GM18861 (cell line): Measurements from ENCODE around the gene SEMA4D.

Experiments used
- ATAC-seq: cut with Tn5 transposase; IDR thresholded peaks from one replicate; pipeline ENCODE4 v1.9.1; 2021; ENCODE audit not compliant: unreplicated experiment

The SEMA4D gene

GRCh38 chr9:89414670-89415324 is 83.1 kb downstream of the SEMA4D start:
- ATAC-seq = no peak

- no peak for ATAC-seq
These were observed 83.8 kb downstream of the SEMA4D start for GRCh38 chr9:89413963-89414638.

GRCh38 chr9:89412951-89413350 is 85.0 kb downstream of the SEMA4D start:
- ATAC-seq = no peak

GRCh38 chr9:89412541-89412940 is 85.4 kb downstream of the SEMA4D start:
- no peak for ATAC-seq

GRCh38 chr9:89411759-89412158 is 86.2 kb downstream of the SEMA4D start:
- ATAC-seq = no peak

- no peak for ATAC-seq
These were observed 87.1 kb downstream of the SEMA4D start for GRCh38 chr9:89410641-89411350.

- peak; percentile 22 for ATAC-seq
These were observed 87.9 kb downstream of the SEMA4D start for GRCh38 chr9:89410022-89410421.

- ATAC-seq = no peak
These were observed 88.4 kb downstream of the SEMA4D start for GRCh38 chr9:89409466-89409865.

GRCh38 chr9:89408628-89409101 is 89.2 kb downstream of the SEMA4D start:
- no peak for ATAC-seq

- ATAC-seq = no peak
These were observed 90.8 kb downstream of the SEMA4D start for GRCh38 chr9:89407070-89407469.

- peak; percentile 55 for ATAC-seq
These were observed 92.1 kb downstream of the SEMA4D start for GRCh38 chr9:89405826-89406225.

GRCh38 chr9:89404074-89404473 is 93.8 kb downstream of the SEMA4D start:
- no peak for ATAC-seq

GRCh38 chr9:89402695-89403427 is 95.1 kb downstream of the SEMA4D start:
- ATAC-seq = no peak

GRCh38 chr9:89400403-89401116 is 97.4 kb downstream of the SEMA4D start:
- ATAC-seq = peak; percentile 78

- no peak for ATAC-seq
These were observed 99.3 kb downstream of the SEMA4D start for GRCh38 chr9:89398621-89399020.

GRCh38 chr9:89397471-89397870 is 100.4 kb downstream of the SEMA4D start:
- no peak for ATAC-seq

- ATAC-seq = no peak
These were observed 101.8 kb downstream of the SEMA4D start for GRCh38 chr9:89395931-89396710.

- no peak for ATAC-seq
These were observed 103.5 kb downstream of the SEMA4D start for GRCh38 chr9:89394412-89394811.

- no peak for ATAC-seq
These were observed 106.3 kb downstream of the SEMA4D start for GRCh38 chr9:89391585-89391984.

GRCh38 chr9:89390578-89391116 is 107.3 kb downstream of the SEMA4D start:
- no peak for ATAC-seq
